ENCODE measurements around the gene ESRRA. TPM values are rescaled to one million over a fixed set of nuclear protein-coding genes. Genes with fewer than 3 reads are reported as not detected.
A peak's percentile ranks its signal among the peaks of the same experiment; 100 is the strongest.

ESRRA gene
- total RNA-seq, 2 experiments from 2014 or later, result 10.9 to 12.0 TPM

- Mint-ChIP-seq H3K36me3 (ENCODE audit: low read depth) (peaks cover 5% of the 10 kb centered on the region), H3K4me3 (peak within 1 kb of the TSS; percentile 93), H3K4me1 (ENCODE audit: low read depth) (peaks cover 21% of the 10 kb centered on the region), H3K9me3 (no peaks in the 10 kb centered on the region), H3K27ac (peak within 1 kb of the TSS; percentile 97), H3K27me3 (peaks cover under 1% of the 10 kb centered on the region)
- peaks cover under 1 to 3% of the 10 kb centered on the region in 2 experiments for H3K27me3 ChIP-seq (ENCODE audit: control insufficient read depth in 1 of 2, insufficient read depth in 2 of 2, low read length in 2 of 2)
- intact Hi-C loops (cut with DNase I, micrococcal nuclease), result loop anchor here (1.0 to 2.0 kb wide), 5 partner anchors 15 to 44 kb away; partner anchors contain the start of genes FKBP2 (in 2 of the 2) and TRMT112 (in 1 of the 2)
- TF ChIP-seq CTCF (IDR thresholded peaks at IDR 0.05), result no peak
- ChIA-PET CTCF (interaction anchor here (0.9 to 5.8 kb wide), 6 partner anchors 14 to 81 kb away, joined by 3 to 36 read pairs (median 15); partner anchors contain the start of genes CATSPERZ and PRDX5), POLR2A (interaction anchor here (0.8 to 5.3 kb wide), 17 partner anchors 11 to 1620 kb away, joined by 3 to 125 read pairs (median 6); partner anchors contain the start of genes C11orf98, CATSPERZ, CSKMT and ESRRA)
- no peaks in the 10 kb centered on the region for H3K9me3 ChIP-seq (ENCODE audit: control insufficient read depth in 1 of 2, insufficient read depth in 1 of 2, low read length in 2 of 2)
- H3K36me3 ChIP-seq (ENCODE audit: insufficient read depth, low read length), result peaks cover 13% of the 10 kb centered on the region
- ATAC-seq (ENCODE audit: poor library complexity) (peak; percentile 65), DNase-seq (peak; percentile 85 to 97 (median 90))
- H3K27ac ChIP-seq (ENCODE audit: low read depth in 1 of 2, low read length in 2 of 2), result peak within 1 kb of the TSS; percentile 99 to 100
- H3K4me1 ChIP-seq (ENCODE audit: insufficient read depth, low read length), result peaks cover 37% of the 10 kb centered on the region
- H3K4me3 ChIP-seq (ENCODE audit: low read length), result peak within 1 kb of the TSS; percentile 97
Observed at GRCh38 chr11:64284962-64285884, 20.1 kb upstream of the ESRRA start, which contains the start of gene GPR137. GPR137 (plus strand) TSS chr11:64285848; CDS start chr11:64286525, 677 bp downstream.

GRCh38 chr11:64285885-64286800 is 19.2 kb upstream of the ESRRA start:
- ChIA-PET CTCF (interaction anchor here (0.6 to 3.9 kb wide), 4 partner anchors 15 to 1519 kb away, joined by 3 to 21 read pairs (median 15); partner anchors contain the start of gene CATSPERZ), POLR2A (interaction anchor here (1.5 to 5.3 kb wide), 8 partner anchors 16 to 1621 kb away, joined by 4 to 125 read pairs (median 11); partner anchors contain the start of genes C11orf98, CSKMT, ESRRA and PPP1R14B)
- H3K27me3 ChIP-seq (ENCODE audit: control insufficient read depth in 1 of 2, insufficient read depth in 2 of 2, low read length in 2 of 2), result peaks cover 10 to 12% of the 10 kb centered on the region in 2 experiments
- H3K9me3 ChIP-seq (ENCODE audit: control insufficient read depth in 1 of 2, insufficient read depth in 1 of 2, low read length in 2 of 2), result peaks cover 0 to 4% of the 10 kb centered on the region in 2 experiments
- peaks cover 26% of the 10 kb centered on the region for H3K4me1 Mint-ChIP-seq (ENCODE audit: low read depth)
- peaks cover 8% of the 10 kb centered on the region for H3K27me3 Mint-ChIP-seq
- H3K27ac Mint-ChIP-seq, result peak overlapping the region; percentile 88
- peaks cover 5% of the 10 kb centered on the region for H3K36me3 Mint-ChIP-seq (ENCODE audit: low read depth)
- H3K36me3 ChIP-seq (ENCODE audit: insufficient read depth, low read length), result peaks cover 13% of the 10 kb centered on the region
- H3K27ac ChIP-seq (ENCODE audit: low read depth in 1 of 2, low read length in 2 of 2), result peak overlapping the region; percentile 59 to 99
- DNase-seq, result peak in 3 of 14 experiments; percentile 22 to 68 (median 57)
- intact Hi-C loops (cut with DNase I, micrococcal nuclease), result loop anchor here (1.0 to 2.0 kb wide), 6 partner anchors 16 to 45 kb away; partner anchors contain the start of genes FKBP2 (in 2 of the 2) and TRMT112 (in 1 of the 2)
- peak overlapping the region; percentile 97 for H3K4me3 ChIP-seq (ENCODE audit: low read length)
- no peaks in the 10 kb centered on the region for H3K9me3 Mint-ChIP-seq
- peaks cover 40% of the 10 kb centered on the region for H3K4me1 ChIP-seq (ENCODE audit: insufficient read depth, low read length)
- H3K4me3 Mint-ChIP-seq, result peak overlapping the region; percentile 90
- no peak for ATAC-seq (ENCODE audit: poor library complexity)
- TF ChIP-seq CTCF (IDR thresholded peaks at IDR 0.05), result no peak
